AML-193 (cell line): ENCODE data around the gene PAX7.
"Not testable (repeated sequence)": the region's sequence is repeated elsewhere in the genome, so short reads cannot be mapped to it uniquely, and the experiment has no call there.

ENCODE experiments used
- DNase-seq, 2 experiments: peaks; one replicate each; lab custom pipeline; 2025; lab: John Stamatoyannopoulos, UW

The PAX7 gene

DNA sequence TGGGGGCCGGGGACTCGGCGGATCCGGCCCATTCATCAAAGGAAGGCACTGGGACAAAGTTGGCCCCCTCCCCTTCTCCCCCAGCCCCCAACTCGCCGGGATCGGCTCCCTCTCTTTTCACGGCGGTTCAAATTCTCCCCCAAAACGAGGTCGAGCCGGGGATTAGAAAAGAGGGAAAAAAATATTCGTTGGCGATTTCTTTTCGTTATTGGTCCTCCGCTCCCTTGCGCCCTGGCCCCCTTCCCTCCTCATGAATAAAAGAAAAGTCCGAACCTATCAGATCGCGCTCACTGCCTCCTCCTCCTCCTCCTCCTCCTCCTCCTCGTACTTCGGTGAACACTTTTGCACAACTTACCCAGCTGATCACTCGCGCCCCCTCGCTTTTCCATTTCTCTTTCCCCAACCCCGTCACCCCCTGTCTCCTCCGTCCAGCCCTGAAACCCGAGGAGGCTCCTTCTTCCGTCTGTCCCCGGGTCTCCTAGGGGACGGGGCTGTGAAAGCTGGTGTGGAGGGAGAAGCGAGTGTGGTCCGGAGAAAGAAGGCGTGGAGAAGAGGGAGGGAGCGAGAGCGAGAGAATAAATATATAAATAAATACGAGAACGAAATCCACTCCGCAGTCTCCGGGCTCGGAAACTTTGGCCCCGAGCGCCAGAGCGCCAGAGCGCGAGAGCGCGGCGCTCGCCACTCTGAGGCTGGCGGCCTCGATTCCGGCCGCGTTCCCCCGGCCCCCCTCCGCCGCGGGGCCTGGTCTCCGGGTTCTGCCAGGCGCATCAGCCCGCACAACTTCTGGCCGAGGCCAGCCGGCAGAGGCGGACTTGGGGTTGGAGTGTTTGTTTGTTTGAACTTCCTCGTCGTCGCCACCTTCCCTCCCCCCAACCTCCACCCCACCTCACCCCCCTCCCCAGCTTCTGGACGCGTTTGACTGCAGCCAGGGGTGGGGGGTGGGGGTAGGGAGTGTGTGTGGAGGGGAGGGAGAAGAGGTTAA is at the start of gene PAX7:
TSS of gene PAX7 (plus strand) at position 336 of the 985 bp plus-strand sequence. CDS start 758 bp downstream, outside the sequence.
- no peak for DNase-seq

DNA sequence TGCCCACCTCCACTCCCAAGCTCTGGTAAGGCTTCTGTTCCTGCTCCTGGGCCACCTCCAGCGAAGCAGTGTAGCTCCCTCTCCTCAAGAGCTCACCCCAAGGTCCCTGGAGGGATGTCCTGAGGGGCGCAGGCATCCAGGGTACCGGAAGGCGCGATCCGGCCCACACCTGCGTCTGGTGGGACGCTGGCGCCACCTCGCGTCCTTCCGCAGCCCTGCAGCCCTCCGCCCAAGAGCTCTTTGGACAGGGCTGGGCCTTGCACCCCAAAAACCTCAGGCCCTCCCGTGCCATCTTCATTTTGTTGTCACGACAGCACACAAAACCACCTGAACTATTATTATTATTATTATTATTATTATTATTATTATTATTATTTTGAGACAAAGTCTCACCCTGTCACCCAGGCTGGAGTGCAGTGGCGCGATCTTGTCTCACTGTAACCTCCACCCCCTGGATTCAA is 49.2 kb upstream of the PAX7 start:
- peak in 1 of 2 experiments; percentile 9 for DNase-seq

DNA sequence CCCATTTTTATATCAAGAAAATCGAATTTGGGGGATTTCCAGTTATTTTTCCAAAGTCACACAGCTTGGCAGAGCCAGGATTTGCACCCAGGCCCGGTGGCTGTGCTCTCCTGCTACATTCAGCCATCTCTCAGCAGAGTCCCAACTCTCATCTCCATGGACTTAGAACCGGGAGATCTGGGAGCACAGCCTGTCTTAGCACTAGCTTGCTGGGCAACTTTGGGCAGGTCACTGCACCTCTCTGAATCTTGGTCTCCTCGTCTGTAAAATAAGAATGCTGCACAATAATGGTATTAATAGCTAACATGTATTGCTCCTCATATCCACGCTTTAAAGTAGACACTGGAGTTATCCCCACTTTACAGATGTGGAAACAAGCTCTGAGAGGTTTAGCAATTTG is 47.8 kb upstream of the PAX7 start:
- no peak for DNase-seq

DNA sequence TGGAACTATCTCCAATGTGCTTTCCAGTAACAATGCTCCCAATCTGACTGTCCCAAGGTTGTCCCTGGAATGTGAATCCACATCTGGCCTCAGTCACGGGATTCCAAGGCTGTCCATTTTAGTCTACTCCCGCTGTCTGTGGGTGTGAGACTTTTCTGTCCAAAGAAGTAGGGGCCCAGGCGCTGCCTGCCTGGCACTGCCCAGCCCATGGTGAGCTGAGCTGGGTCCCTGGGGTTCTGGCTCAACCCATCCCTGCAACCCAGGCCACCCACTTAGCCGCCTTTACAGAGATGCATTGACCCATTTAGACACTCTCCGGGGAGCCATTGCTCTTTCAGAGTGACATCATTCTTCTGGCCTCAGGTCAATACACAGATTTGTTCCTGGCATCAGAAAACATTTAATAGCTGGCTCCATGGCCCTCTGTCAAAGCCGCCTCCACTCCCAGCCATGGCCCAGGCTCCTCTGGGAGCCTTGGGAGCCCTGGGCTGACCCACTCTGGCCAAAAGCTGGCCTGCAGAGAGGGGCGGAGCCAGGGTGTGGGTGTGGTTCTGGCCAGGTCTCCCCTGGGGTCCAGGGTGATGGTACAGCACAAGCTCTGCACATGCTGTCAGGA is 47.2 kb upstream of the PAX7 start:
- no peak for DNase-seq

DNA sequence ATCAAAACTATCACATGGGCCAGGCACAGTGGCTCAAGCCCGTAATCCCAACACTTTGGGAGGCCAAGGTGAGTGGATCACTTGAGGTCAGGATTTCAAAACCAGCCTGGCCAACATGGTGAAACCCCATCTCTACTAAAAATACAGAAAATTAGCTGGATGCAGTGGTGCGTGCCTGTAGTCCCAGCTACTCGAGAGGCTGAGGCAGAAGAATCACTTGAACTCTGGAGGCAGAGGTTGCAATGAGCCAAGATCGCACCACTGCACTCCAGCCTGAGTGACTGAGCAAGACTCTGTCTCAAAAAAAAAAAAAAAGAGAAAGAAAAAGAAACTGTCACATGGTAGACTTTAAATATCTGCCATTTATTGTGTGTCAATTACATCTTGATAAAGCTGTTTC is 44.6 kb upstream of the PAX7 start:
- DNase-seq = not testable (repeated sequence)

DNA sequence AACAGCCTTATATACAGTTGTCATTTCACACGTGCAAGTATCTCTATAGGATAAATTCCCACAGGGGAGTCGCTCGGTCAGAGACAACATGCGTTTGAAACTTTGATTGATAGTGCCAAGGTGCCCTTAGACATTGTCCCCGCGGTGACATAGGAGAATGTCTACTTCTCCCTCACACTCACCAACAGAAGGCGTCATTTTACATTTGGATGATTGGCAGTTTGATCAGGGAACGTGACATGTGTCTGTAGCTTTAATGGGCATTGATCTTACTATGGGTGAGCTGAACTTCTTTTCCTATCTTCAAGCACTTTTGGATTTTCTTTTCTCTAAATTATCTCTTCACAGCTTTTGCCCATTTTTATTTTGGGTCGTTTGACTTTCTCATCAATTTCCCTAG is 42.6 kb upstream of the PAX7 start:
- no peak for DNase-seq

DNA sequence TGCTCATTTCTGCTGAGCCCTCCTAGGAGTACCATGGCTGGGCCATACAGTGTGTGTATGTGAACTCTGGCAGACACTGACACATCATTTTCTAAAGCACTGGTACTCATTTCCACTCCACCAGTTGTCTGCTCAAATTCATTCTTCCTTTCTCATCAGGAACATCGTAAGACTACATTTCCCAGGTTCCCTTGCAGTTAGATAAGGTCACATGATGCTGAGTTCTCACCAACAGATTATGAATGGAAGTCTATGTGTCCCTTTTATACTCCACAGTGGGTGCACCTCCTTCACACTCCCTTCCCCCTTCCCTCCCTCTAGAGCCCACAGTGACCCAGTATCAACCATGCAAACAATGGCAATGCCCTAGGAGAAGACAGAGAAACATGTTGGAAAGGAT is 38.3 kb upstream of the PAX7 start:
- DNase-seq = no peak

DNA sequence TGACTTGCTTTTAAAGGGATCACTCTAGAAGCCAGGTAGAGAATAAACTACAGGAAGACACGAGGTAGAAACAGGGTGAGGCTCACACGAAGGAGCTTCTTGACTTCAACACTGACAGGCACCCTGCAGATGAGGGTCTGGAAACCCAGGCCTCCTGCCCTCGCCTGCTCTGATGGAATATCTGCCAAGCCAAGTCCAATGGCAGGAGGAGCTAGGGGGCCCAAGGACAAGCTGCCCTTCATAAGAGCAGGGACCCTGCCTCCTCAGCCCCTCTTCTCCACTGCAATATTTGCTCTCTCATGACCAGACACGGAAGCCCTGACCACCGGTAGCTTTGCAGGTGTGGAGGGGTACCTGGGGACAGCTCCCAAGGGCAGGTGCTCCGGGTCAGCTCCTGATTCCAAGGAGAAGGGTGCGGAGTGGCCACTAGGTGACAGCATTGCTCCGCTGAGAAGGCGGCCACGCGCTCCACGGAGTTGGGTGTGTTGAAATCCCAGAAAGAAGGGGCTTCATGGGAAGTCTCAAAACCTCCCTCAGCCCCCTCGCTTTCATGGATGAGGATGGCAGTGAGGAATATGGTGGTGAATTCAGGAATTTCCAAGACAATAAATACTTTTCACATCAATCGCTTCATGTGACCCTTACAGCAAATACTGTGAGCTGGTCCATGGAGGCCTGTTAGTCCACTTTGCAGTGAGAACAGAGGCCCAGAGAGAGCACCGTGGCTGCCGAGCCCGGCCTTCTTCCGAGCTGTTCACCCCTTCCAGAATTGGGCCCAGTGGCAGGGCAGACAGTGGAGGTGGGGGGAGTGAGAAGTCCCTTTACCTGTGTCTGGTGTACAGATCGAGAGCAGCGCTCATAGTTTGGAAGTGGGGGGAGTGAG is 33.2 kb upstream of the PAX7 start:
- peak in 1 of 2 experiments; percentile 4 for DNase-seq

DNA sequence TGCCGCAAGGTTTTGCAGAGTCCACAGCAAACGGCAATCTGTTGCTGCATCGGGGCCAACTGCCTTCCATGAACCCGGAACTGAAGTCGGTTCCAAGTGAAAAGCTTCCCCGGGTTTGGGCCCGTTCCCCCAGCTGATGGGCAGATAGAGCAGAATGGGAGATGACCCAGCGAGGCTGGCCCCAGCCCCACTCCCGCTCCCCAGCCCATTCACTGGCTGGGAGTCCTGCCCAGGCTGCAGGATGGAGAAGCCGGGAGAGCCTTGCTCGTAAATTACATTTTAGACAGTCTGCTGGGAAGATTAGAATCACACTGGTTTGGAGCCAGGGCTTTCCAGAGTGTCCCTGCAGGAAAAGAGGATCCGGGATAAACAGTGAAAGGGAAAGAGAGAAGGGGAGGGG is 31.6 kb upstream of the PAX7 start:
- DNase-seq = no peak

DNA sequence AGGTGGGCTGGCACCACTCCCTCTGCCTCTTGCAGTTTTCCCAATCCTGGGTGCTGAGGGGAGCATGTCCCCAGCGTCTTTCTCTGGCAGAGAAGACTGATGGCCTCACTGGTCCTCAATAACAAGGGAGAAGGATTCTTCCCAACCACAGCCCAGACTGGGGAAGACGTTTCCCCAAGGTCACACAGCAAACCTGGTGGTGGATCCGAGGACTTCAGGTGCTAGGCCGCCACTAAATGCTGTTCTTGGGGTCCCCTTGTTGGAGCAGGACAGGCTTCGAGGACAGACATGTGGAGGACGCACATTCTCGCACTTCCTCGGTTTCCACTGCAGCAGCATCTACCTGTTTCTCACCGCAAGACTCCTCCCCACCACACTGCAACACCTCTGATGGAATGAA is 30.9 kb upstream of the PAX7 start:
- DNase-seq = no peak

DNA sequence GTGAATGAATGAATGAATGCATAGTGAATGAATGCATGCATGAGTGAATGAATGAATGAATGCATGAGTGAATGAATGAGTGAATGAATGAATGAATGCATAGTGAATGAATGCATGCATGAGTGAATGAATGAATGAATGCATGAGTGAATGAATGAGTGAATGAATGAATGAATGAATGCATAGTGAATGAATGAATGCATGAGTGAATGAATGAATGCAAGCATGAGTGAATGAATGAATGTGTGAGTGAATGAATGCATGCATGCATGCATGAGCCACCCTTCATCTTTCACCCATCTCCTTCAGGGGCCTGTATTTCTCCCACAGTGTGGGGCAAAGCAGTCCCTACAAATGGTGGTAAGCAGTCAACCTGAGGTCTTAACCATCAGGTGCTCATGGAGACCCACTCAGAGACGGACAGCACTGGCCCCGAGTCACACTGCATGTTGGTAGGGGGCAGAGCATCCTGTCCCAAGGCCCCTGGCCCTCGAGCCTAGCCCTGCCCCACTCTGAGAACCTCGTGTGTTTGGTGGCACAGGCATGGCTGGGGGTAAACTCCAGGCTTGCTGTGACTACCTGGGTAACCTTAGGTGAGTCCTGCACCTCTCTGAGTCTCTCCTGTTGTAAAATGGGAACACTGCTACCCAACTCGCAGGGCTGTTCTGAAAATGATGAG is 28.0 kb upstream of the PAX7 start:
- DNase-seq = no peak

DNA sequence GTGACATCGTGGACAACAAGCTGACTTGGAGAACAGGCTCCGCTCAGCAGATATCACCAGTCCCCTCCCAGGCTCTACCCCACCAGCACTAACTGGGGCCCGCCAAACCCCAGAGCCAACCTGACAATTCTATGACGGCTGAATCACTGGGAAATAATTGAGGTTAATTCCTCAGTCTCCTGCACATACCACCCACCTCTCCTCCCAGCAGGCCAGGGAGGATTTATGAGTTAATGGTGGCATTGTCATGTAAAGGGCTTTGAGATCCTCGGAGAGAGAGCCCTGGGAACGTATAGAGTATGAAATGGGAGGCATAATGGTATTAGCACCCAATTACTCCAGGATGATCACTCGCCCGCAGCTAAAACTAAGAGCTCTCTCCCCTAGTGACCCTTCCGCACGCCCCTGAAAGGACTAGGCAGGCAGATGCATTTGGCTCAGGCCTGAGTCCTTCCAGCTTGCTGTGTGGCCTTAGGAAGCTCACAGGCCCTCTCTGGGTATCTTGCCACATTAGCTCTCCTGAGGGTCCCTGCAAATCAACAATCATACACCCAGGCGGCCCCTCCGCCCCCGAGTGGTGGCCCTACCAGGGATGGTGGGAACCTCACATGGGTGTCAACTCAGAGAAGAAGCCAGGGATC is 27.3 kb upstream of the PAX7 start:
- no peak for DNase-seq

DNA sequence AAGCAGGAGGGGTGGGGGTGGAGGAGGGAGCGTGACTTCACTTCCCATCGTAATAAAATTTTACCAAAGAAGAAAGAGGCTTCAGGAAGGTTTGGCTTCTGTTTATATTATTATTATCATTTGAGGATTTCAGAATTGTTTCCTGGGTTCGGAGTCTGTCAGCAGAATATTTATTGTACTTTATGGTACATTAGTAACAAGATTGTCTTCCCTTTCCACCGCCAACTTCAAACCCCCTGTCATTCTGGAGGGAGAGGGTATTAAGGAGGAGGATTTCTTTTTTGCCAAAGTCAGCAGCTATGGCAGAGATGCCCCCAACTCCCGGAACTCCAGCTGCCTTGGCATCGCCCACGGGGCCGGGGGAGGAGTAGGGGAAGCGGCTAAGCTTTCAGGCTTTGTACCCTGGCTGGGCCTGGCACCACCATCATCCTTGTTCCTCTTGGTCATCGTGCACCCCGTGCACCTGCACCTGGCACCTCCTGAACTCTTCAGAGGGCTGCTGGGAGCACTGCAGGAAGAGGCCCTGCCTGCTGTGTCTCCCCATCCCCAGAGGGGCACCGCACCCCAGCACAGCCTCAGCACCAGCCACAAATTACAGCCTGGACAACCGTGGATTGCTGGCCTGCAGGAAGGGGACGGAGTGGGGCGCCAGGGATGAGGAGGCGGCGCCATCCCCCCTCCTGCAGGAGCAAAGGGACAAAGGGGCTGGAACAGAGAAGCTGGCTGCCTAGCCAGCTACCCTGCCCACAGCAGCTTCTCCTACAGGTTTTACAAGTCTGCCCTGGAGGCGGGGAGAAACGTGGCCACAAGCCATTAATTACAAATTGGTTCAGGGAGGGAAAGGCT is 24.0 kb upstream of the PAX7 start:
- no peak for DNase-seq

DNA sequence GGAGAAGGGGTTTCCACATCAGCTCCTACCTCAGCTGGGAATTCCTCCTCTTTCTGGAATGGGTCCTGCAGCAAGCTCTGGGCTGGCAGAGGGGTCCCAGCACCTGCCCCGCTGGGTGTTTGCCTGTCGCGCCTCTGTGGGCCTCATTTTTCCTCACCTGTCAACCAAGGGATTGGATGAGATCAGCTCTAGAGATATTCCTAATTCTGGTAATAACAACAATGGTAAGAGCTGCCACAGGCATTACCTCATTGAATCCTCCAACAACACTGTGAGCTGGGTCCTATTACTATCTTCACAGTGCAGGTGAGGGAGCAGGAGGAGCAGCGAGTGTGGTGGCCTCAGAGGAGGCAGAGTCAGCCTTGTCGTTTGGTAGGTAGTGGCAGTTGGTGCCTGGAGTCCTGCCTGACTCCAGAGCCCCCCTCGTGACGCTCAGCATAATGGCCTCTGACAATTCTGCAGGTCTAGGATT is 23.3 kb upstream of the PAX7 start:
- DNase-seq = no peak

DNA sequence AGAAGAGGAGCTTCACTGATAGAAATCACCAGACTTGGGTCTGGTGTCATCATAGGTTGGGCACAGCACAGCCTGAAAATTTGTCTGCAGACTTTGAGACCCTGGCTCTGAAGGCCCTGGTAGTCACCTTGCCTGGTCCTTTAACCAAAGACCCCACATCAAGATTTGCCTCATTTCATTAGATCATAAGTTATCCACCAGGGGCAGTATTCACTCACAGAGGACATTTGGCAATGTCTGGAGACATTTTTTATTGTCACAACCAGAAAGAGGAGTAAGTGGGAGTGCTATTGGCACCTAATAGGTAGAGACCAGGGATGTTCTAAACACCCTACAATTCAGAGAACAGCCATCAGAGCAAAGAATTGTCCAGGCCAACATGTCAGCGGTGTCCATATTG is 22.1 kb upstream of the PAX7 start:
- no peak for DNase-seq

DNA sequence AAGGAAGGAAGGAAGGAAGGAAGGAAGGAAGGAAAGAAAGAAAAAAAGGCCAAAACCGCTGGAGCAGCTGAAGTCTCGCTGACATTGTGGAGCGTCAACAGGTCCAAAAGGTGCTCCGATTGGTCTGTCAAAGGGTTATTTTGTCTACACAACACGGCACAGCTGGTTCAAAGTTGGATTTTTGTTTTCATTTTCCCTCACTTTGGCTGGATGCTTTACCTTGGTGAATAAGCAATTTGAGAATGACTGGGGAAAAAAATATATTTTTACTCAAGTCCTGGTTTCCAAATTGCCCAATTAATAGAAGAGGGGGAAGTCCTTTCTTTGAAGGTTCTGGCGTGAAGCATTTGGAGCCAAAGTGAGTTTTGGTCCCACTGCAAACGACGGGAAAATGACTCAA is 19.3 kb upstream of the PAX7 start:
- DNase-seq = no peak

DNA sequence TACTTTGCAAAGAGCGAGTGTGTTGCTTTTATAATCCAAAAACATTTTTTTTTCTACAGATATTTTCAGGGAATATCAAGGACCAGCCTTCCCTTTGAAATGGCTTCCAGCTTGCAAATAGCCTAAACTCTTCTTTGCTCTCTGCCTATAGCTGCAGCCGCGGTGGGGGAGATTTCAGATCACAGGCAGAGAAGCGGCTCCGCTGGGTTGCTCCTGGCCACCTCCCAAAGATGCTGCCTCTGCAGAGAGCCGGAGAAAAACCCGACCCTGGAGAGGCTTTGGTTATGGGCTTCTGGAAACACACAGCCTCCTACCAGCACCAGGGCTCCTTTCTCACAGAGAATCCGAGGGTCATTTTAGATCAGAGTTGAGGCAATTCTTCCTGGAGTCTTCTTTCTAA is 18.6 kb upstream of the PAX7 start:
- DNase-seq = no peak

DNA sequence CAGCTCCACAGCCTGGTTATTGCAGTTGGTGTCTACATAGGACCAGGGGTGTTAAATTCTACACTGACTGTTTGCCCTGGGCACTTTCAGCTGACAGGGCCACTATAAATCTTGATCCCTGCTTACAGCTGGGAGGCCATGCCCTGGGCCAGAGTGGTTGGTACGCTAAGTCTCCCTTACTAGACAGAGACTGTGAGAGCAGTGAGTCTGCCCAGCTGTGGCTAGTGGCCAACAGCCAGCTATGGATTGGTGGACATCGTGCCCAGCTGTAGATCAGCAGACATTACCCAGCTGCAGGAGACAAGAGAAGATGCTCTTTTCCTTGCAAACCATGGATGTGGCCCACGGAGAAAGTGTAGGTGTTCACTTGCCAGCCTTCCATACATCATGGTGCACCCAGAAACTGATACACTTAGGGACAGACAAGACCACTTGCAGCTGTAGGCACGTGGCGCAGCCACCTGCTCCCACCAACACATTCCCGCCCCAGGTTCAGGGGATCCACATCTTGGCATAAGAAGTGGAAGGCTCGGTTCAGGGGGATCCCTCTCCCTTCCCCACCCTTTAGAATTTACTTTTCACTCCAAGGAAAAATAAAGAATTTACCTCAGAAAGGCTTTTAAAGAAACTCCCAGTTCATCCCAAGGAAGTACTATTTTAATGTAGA is 16.4 kb upstream of the PAX7 start:
- DNase-seq = no peak
